NCI-H146 (cell line): ENCODE results near the gene ATP8A1.

Experiments
- DNase-seq: peaks from one replicate; lab custom pipeline; 2025; lab: John Stamatoyannopoulos, UW

Gene ATP8A1

GRCh38 chr4:42649870-42650269, 7.0 kb downstream of the ATP8A1 start:
- no peak for DNase-seq

DNA sequence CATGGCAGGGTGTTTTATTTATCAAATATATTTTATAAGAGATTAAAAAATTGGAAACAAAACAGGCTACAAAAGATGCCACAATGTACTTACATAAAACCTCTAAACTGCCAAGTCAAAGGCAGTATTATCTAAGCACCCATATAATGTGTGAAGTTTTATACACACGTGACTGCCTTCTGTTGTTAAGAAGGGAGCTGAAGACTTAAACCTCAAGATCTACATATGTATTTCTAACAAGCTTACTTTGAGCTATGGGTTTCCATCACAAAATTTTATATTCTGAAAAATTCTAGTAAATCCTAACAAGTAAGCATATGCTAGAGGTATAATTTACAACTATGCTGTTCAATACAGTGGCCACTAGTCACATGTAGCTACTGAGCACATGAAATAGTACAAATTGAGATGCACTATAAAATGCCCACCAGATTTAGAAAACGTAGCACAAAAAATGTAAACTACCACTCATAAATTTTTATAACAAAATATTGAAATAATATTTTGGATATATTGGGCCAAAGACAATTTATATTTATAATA, 9.8 kb downstream of the ATP8A1 start:
- DNase-seq, result no peak

DNA sequence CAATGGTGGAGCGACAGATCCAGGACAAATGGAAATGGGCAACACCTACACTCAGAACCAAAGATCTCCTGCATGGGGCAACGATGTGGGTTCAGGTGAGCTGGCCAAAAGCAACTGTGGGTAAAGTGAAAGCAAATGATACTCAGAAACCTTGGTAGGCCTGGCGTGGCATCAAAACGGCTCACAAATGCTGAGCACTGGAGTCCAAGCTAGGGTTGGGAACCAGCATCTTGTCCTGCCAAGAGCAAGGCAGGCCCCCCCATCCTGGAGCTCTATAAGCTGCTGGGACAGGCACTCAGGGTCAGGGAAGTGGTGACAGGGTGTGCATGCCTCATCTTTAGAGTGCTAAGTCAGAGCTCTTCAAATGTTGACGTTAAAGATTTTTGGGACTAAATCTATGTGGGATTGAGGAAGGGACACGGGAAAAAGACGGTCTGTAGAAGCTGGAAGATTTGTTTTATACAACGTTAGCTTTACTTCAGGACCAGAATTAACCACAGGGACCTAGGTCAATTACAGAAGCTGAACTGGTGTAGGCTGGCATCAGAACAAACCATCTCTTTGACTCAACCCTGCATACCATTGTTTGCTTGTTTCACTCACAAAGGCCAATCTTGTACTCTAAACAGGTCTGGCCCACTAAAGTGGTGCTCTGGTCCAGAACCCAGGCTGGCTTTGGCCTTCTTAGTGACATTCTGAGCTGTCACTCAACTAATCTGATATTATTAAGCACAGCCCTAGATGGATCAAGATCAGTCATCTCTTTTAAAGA, 10.7 kb downstream of the ATP8A1 start:
- no peak for DNase-seq

- DNase-seq, result no peak
These were observed 12.0 kb downstream of the ATP8A1 start for GRCh38 chr4:42644897-42645296.

- no peak for DNase-seq
These were observed 13.2 kb downstream of the ATP8A1 start for GRCh38 chr4:42643685-42644084.

GRCh38 chr4:42642845-42643615, 13.9 kb downstream of the ATP8A1 start:
- DNase-seq, result no peak

DNA sequence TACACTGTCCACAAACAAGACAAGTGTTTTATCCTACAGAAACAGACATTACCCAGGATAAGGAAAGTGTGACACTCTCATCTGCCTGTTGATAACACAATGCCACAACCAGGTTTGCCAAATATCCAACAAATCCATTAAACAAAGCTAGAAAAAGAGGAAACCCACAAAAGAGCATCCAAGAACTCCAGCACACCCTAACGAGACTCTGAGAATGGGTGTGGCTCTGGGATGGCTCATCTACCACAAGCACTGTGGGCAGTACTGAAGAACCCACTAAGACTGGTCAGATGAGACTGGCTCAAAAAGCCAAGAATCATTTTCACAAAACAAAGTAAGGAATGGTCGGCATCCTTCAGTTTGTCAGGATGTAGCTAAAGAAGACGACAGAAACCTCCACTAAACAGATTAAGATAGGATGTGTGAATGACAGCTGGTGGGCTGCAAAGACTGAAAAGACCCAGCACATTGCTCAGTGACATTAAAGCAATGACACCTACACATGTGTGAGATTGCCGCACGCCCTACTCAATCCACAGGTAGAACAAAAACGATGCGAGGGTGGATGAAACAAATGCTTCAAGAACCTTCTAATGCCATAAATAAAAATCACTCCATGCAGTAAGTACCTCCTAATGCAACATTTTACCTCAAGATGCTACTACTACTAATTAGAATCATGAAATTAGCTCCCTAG, 14.7 kb downstream of the ATP8A1 start:
- DNase-seq, result no peak

DNA sequence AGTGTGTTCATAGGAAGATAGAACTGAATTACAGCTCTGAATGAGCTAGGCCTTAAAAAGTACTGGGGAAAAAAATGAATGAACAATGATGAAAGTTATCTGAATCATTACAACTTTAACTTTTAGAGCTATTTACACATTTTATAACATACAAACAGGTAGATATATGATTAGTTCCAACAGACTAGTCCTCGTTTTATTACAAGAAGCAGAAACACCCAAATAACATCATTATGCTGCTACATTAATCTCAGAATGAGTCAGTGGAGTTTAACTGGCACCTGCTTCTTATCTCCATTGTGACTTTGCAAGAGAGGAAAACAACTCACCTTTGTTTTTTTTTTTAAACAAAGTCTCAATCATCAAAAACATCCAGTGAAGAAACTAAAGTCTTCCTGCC, 15.2 kb downstream of the ATP8A1 start:
- no peak for DNase-seq

GRCh38 chr4:42641161-42641560, 15.7 kb downstream of the ATP8A1 start:
- no peak for DNase-seq

DNA sequence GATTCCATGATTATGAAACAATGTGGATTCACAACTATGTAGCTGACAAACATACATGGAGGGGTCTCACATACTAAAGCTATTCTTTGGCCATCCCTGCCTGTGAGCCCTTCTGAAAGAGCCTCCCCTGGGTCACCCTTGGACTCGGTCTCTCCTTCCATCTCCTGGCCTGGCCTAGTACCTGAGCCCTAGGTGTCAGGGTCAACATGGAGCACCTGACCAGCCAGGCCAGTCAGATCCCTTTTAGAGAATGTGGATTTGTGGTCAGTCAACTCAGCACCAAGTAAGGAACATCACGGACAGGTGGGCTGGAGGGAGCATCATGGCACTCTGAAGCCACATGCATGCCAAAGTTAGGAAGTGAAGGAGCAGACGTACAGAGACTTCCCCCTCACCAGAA, 16.3 kb downstream of the ATP8A1 start:
- DNase-seq, result no peak

DNA sequence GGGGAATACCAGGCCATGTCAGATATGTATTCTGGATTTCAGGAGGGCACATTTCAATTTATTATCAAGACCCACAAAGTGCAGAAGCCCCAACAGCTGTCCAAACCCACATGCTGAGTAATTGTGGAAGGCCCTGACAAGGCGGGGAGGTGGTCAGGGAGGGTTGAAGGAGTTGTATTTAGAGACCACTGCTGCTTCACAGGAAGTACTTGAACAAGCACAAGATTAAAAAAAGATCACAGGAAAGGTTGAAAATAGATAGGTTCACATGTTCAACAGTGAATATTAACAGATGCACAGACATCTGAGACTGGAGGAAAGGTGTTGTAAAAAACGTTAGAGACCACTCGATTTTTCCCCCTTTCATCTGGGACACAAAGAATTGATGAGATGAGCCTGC, 17.9 kb downstream of the ATP8A1 start:
- no peak for DNase-seq

DNA sequence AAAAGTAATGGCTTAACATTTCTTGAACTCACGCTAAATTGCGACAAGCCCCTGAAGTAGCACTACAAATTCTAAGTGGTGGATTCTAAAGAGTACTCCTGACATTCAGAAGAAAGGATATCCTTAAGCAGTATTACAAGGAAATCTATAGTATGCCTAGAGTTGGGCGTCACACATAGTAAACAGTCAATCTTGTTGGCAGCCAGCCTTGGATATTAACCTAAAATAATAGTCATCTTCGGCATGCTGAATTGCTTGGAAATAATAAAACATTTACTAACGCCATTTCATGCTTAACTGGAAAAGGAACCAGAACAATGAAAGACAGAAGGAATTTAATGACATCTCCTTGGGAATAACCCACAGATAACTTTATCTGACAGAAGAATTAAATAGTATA, 18.6 kb downstream of the ATP8A1 start:
- no peak for DNase-seq

- DNase-seq, result no peak
These were observed 19.0 kb downstream of the ATP8A1 start for GRCh38 chr4:42637867-42638266.

DNA sequence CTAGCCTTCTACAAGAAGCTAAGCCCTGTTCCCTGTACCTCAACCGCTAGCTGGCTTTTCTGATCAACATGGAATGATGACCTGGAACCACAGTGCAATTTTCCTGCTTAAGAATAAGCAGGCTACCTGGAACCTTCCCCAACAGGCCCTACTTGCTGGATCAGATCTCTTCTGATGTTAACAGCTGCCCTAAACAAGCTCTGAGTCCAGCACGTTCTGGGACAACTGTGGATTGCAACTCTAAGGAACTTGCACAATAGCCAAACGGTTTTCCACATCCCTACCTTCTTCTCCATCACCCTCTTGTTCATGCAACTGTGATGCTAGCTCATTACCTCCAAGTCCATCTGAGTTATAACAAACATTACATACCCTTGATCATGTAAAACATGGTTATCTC, 19.8 kb downstream of the ATP8A1 start:
- no peak for DNase-seq

- DNase-seq, result no peak
These were observed 20.3 kb downstream of the ATP8A1 start for GRCh38 chr4:42636645-42636949.

DNA sequence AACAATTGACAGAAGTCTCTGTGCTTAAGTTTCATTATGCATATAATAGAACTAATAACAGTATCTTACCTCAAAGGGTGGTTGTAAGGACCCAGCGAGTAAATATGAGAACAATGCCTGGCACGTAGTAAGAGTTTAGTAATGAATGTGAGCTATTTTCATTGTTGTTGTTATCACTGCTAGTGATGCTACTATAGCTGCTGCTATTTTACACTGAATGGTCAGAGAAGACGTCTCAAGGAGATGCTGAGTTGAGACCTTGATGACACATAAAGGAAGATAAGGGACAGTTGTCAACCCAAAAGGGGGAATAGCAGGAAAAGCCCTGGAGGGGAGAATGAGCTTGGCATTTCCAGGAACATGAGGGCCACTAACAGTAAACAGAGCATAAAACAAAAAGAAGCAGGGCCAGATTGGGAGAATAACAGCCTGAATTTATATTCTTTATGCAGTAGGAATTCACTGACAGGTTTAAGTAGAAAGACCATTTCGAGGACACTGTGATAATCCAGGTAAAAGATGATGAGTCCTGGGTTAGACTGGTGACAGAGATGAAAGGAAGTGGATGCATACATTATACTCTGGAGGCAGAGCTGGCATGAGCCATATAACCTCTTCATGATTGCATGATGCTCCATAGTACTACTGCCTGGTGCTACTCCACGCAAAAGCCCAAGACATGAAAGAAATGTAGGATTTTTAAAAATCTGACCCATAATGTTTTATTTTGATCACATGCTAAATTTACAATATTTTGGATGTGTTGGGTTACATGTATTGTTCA, 23.1 kb downstream of the ATP8A1 start:
- DNase-seq, result no peak

DNA sequence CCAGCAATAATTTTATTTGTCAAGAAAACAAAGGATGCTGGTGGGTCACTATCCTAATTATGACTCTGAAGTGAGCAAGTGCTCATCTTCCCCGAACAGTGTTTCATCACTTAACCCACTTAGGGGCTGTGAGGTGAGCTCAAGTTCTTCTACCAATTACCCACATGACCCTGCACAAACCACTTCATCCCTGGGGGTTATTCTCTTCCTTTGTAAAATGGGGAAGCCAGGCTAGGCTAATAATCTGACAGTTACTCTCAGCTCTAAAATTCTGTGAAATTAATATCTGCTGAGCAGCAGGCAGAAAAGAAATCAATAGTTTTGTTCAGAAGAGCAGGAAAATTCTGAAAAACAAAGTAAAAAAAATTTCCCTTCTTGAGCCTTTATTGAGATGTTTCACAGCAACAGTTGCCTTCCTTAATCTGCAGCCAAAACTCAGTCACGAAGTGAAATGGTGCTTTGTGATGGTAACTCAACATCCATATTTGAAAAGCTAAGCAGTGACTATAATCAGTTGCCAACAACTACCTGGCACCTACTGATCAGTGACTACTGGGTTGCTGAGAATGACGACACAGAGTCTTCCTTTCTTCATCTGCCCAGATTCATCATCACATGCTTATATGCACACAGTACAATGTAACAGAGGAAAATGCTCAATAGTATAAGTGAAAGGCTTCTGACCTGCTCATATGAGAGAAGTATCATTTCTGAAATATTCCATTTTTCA, 24.1 kb downstream of the ATP8A1 start:
- no peak for DNase-seq

DNA sequence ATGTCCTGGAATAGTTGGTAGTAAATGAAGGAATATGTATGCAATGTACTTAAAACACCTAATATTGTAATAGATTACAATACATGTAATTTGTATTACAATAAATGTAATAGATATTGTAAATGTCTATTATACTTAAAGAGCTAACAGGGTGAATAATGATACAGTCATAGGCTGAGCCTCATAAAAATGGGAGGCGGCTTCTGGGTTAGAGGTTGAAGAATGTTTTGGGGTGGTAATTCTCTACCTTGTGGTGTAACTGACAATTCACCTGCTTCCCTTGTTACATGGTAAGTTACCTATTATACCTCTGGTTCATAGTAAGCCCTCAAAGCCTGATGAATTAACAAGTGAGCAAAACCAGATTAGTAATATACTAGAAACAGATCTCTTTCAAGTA, 26.0 kb downstream of the ATP8A1 start:
- DNase-seq, result no peak

DNA sequence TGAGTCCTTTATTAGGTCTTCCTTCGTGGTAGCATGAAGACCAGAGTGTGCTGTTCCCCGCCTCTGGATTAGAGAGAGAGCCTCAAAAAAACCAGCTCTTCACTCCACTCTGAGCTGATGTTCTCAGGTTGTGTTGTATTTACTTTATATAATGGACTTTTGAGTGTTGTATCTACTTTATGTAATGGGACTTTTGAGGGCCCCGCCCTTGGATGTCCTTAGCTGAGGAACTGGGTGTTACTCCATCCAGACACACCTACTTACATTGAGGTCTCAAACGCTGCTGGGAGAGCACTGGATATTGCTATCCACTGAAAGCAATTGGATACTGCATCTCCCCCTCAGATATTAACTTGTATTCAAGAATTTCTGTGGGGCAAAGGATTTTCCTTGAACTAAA, 28.2 kb downstream of the ATP8A1 start:
- DNase-seq, result no peak

DNA sequence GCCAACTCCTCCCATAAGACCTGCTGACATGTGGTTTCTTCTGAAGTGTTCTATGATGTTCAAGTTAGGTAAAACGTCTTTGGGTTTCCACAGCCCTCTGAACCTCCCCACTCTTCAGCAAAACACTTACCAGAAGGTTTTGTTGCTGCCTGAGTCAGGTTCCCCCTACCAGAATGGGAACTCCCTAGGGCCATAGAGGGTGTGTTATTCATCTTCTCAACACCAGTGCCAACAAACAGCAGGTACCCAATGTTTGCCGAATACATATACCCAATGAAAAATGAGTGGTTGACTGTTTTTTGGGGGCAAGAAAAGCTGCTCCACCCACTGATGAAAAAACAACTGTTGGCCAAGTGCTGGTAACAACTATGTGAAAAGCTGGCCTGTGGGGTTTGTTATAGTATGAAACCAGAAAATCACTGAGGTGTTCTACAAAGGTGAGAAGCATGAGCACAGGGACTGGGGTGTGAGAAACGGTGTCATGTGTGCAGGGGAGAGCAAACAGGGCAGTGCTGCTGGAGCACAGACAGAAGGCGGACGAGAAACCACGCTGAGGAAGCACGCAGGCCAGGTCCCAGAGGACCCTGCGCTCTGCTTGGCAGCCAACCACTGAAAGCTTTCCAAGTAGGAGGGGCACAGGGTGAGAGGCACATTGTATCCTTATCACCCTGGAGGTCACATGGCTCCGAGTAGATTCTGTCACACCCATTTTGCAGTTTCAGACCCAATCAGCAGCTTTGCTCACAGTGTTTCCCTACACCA, 28.8 kb downstream of the ATP8A1 start:
- no peak for DNase-seq
